GM12874 (cell line): Measurements from ENCODE around the gene FRMD1.

Experiments
- CTCF ChIP-seq: IDR thresholded peaks from 2 replicates; pipeline ENCODE4 v1.5.1; 2011; ENCODE audit warnings: low read depth, mild to moderate bottlenecking, control low read depth, low read length, moderate library complexity; ENCODE audit not compliant: insufficient read depth

FRMD1 gene

GRCh38 chr6:168078943-168079405, at the start of gene FRMD1:
Gene FRMD1, minus strand, starts transcription at chr6:168079212. Its CDS starts 118 bp downstream, at chr6:168079094.
- no peak for TF ChIP-seq CTCF

- TF ChIP-seq CTCF, result no peak
Measured at GRCh38 chr6:168128006-168128630, 49.1 kb upstream of the FRMD1 start.

GRCh38 chr6:168127384-168127868, 48.4 kb upstream of the FRMD1 start:
- no peak for TF ChIP-seq CTCF

GRCh38 chr6:168126566-168127383, 47.8 kb upstream of the FRMD1 start:
- no peak for TF ChIP-seq CTCF

- no peak for TF ChIP-seq CTCF
Measured at GRCh38 chr6:168125429-168126001, 46.5 kb upstream of the FRMD1 start.

- no peak for TF ChIP-seq CTCF
Measured at GRCh38 chr6:168124921-168125320, 45.9 kb upstream of the FRMD1 start.

GRCh38 chr6:168124158-168124557, 45.1 kb upstream of the FRMD1 start:
- TF ChIP-seq CTCF, result no peak
